Natural killer cell (primary cell): ENCODE results near the gene ATG4A. TPM values are rescaled to one million over a fixed set of nuclear protein-coding genes. Genes with fewer than 3 reads are reported as not detected.

Experiments
- ATAC-seq, 3 donors: fragments of 150-1000 bp in 2 of 3; fragments of 200-7000 bp in 1 of 3; cut with Tn5 transposase; 1 replicate in 1 of 3; 2 replicates in 2 of 3; pipeline ENCODE4 v1.10.0; 2021; ENCODE audit warnings: mild to moderate bottlenecking in 2 of 3, moderate library complexity in 2 of 3
- DNase-seq, 2 donors: peaks; one replicate each; pipeline versions ENCODE4 v3.0.0 to v3.0.0-alpha.2; 2013 to 2021; ENCODE audit warnings: mixed read lengths in 1 of 2
- H3K27ac ChIP-seq: one replicate; pipeline ENCODE4 v1.5.1; 2013; ENCODE audit warnings: mild to moderate bottlenecking, low read length
- H3K27me3 ChIP-seq: one replicate; pipeline ENCODE4 v1.6.1; 2013; ENCODE audit warnings: low read length; ENCODE audit not compliant: control insufficient read depth, insufficient read depth
- H3K36me3 ChIP-seq: one replicate; pipeline ENCODE4 v1.6.1; 2013; ENCODE audit warnings: low read length; ENCODE audit not compliant: control insufficient read depth, insufficient read depth
- H3K4me1 ChIP-seq: one replicate; pipeline ENCODE4 v1.6.1; 2013; ENCODE audit warnings: low read length; ENCODE audit not compliant: control insufficient read depth, insufficient read depth
- H3K4me3 ChIP-seq: one replicate; pipeline ENCODE4 v1.5.1; 2013; ENCODE audit warnings: low read length
- H3K9me3 ChIP-seq: one replicate; pipeline ENCODE4 v1.6.1; 2013; ENCODE audit warnings: low read length; ENCODE audit not compliant: control insufficient read depth, insufficient read depth
- H3K27ac Mint-ChIP-seq, 2 donors: one replicate each; pipeline ENCODE4 v1.8.0; 2022; ENCODE audit warnings: mild to moderate bottlenecking in 2 of 2, mixed read lengths in 2 of 2, moderate library complexity in 1 of 2
- H3K27me3 Mint-ChIP-seq, 2 donors: one replicate each; pipeline ENCODE4 v1.8.0; 2022; ENCODE audit warnings: low read depth in 2 of 2, mixed read lengths in 2 of 2
- H3K36me3 Mint-ChIP-seq: one replicate; pipeline ENCODE4 v1.8.0; 2022; ENCODE audit warnings: mixed read lengths
- H3K4me1 Mint-ChIP-seq, 2 donors: one replicate each; pipeline ENCODE4 v1.8.0; 2022; ENCODE audit warnings: mixed read lengths in 2 of 2
- H3K4me3 Mint-ChIP-seq: one replicate; pipeline ENCODE4 v1.8.0; 2022; ENCODE audit warnings: mild to moderate bottlenecking, moderate library complexity, mixed read lengths
- H3K9me3 Mint-ChIP-seq, 2 donors: one replicate each; pipeline ENCODE4 v1.8.0; 2022; ENCODE audit warnings: mixed read lengths in 2 of 2
- WGBS: methylation state at CpG from one replicate; pipeline ENCODE4 v1.1.7; 2013; ENCODE audit warnings: missing lambda C conversion rate; ENCODE audit not compliant: insufficient coverage; 5-methylcytosine and 5-hydroxymethylcytosine counted together
- intact Hi-C: fragments of 100-400 bp; cut with micrococcal nuclease; formaldehyde crosslinking; loops from one replicate; pipeline ENCODE4 v1.14.2; 2022
- total RNA-seq, 4 donors: library from RNA; stranded (reverse); fragments of 120-200 nt in 1 of 4; gene quantifications; one replicate each; pipeline versions ENCODE4 v1.2.3 to v1.2.4, GENCODE V29; 2013 to 2022
- TF ChIP-seq, protein P1 (sequence below): fragments of 200-600 bp; IDR thresholded peaks from one replicate; pipeline ENCODE4 v1.8.0; 2022; ENCODE audit warnings: antibody characterized with exemption

ATG4A gene
- total RNA-seq, 3 donors from 2014 or later (not counting 1 experiment from before 2014, with no cell fraction given): 10.7 to 13.5 (median 11.6) TPM

DNA sequence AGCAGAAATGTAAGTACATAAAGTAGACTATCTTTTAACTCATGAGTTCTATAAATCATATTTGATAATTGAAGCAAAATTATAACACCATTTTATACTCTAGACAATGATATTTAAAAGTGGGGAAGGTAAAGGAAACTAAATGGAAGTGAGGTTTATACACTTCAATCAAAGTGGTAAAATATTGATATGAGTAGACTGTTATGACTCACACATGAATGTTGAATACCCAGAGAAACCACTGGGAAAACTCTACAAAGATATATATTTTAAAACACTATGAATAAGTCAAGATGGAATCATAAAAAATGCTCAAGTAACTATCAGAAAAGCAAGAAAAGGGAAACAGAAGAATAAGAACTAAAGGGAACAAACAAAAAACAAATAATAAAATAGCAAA is 38.4 kb upstream of the ATG4A start:
- Histone ChIP-seq H3K4me3 (no peak overlapping the region), H3K9me3 (no peaks in the 10 kb centered on the region), H3K27me3 (no peaks in the 10 kb centered on the region), H3K27ac (no peak overlapping the region), H3K36me3 (no peaks in the 10 kb centered on the region), H3K4me1 (no peaks in the 10 kb centered on the region)
- ATAC-seq (no peak), DNase-seq (no peak)
- Mint-ChIP-seq H3K4me1 (no peaks in the 10 kb centered on the region), H3K4me3 (no peak overlapping the region), H3K9me3 (no peaks in the 10 kb centered on the region), H3K27ac (no peak overlapping the region), H3K36me3 (no peaks in the 10 kb centered on the region), H3K27me3 (peaks cover 0 to 69% of the 10 kb centered on the region in 2 donors)
- TF ChIP-seq, protein P1, sequence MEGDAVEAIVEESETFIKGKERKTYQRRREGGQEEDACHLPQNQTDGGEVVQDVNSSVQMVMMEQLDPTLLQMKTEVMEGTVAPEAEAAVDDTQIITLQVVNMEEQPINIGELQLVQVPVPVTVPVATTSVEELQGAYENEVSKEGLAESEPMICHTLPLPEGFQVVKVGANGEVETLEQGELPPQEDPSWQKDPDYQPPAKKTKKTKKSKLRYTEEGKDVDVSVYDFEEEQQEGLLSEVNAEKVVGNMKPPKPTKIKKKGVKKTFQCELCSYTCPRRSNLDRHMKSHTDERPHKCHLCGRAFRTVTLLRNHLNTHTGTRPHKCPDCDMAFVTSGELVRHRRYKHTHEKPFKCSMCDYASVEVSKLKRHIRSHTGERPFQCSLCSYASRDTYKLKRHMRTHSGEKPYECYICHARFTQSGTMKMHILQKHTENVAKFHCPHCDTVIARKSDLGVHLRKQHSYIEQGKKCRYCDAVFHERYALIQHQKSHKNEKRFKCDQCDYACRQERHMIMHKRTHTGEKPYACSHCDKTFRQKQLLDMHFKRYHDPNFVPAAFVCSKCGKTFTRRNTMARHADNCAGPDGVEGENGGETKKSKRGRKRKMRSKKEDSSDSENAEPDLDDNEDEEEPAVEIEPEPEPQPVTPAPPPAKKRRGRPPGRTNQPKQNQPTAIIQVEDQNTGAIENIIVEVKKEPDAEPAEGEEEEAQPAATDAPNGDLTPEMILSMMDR: no peak
- intact Hi-C loops: no loop called here

DNA sequence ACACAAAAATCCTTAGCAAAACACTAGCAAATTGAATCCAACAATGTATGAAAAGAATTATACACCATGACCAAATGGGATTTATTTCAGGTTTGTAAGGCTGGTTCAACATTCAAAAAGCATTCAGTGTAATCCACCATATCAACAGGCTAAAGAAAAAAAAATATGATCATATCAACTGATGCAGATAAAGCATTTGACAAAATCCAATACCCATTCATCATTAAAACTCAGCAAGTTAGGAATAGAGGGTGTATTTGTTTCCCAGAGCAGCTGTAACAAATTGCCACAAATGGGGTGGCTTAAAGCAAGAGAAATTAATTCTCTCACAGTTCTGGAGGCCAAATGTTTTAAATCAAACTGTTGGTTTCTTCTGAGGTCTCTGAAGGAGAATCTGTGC is 36.0 kb upstream of the ATG4A start:
- no peaks in the 10 kb centered on the region for H3K9me3 Mint-ChIP-seq

DNA sequence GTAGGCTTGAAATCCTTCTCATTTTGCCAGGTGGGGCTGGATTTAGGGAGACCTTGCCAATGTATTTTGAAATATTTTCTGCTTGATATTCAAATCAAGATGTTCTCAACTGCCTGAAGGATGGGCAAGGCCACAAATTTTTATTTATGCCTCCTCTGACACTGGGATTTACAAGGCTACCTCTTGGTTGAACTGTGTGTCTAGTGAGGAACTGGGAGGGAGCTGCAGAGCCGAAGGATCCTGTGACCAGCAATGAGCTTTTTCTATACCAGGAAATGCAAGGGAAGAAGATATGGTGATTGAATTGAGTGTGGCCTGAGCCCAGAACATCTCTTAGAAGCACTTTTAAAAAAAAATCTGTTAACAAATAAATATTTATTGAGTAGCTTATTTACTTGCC is 31.8 kb upstream of the ATG4A start:
- H3K36me3 ChIP-seq: no peaks in the 10 kb centered on the region
- no peak for DNase-seq
- H3K27me3 ChIP-seq: no peaks in the 10 kb centered on the region
- ATAC-seq: no peak
- H3K4me3 ChIP-seq: no peak overlapping the region
- Mint-ChIP-seq H3K36me3 (no peaks in the 10 kb centered on the region), H3K27me3 (peaks cover 5 to 55% of the 10 kb centered on the region in 2 donors), H3K4me3 (no peak overlapping the region), H3K9me3 (no peaks in the 10 kb centered on the region), H3K27ac (no peak overlapping the region), H3K4me1 (no peaks in the 10 kb centered on the region)
- no peaks in the 10 kb centered on the region for H3K4me1 ChIP-seq
- intact Hi-C loops: no loop called here
- no peaks in the 10 kb centered on the region for H3K9me3 ChIP-seq
- WGBS: no CpG with 5 or more reads among the region's 1 CpG
- H3K27ac ChIP-seq: no peak overlapping the region
- TF ChIP-seq, protein P1: no peak

More for the DNA sequence above, 36.0 kb upstream of the ATG4A start:
- Histone ChIP-seq H3K4me3 (no peak overlapping the region), H3K27ac (no peak overlapping the region), H3K27me3 (no peaks in the 10 kb centered on the region), H3K4me1 (no peaks in the 10 kb centered on the region), H3K9me3 (no peaks in the 10 kb centered on the region), H3K36me3 (no peaks in the 10 kb centered on the region)
- intact Hi-C loops: no loop called here
- no peak overlapping the region for H3K4me3 Mint-ChIP-seq
- ATAC-seq (no peak), DNase-seq (no peak)
- H3K27me3 Mint-ChIP-seq: peaks cover 5 to 70% of the 10 kb centered on the region in 2 donors
- TF ChIP-seq, protein P1: no peak
- no peaks in the 10 kb centered on the region for H3K4me1 Mint-ChIP-seq
- H3K27ac Mint-ChIP-seq: no peak overlapping the region
- no peaks in the 10 kb centered on the region for H3K36me3 Mint-ChIP-seq

DNA sequence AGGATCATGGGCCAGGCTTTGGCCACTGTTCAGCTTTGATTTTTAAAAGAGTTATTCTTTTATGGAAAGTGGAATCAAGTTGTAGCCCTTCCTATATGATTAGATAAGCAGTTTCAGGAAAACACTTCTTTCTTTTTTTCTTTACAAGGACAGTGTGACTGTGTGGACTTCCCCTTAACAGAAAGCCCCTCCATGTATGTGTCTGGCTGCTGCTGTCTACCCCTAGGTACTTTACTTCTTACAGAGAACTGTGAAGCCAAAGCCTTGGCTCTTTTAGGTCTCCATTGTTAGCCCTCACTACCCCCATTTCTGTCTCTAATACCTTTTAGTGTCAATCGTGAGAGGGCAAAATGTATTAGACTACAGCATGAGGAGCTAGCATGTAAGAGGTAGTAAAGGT is 27.6 kb upstream of the ATG4A start:
- intact Hi-C loops: no loop called here
- Mint-ChIP-seq H3K27ac (no peak overlapping the region), H3K27me3 (peaks cover 0 to 49% of the 10 kb centered on the region in 2 donors), H3K4me1 (no peaks in the 10 kb centered on the region), H3K9me3 (no peaks in the 10 kb centered on the region), H3K36me3 (no peaks in the 10 kb centered on the region), H3K4me3 (no peak overlapping the region)
- DNase-seq (no peak), ATAC-seq (no peak)
- TF ChIP-seq, protein P1: no peak
- H3K4me1 ChIP-seq: no peaks in the 10 kb centered on the region
- H3K27me3 ChIP-seq: no peaks in the 10 kb centered on the region
- H3K9me3 ChIP-seq: no peaks in the 10 kb centered on the region
- H3K27ac ChIP-seq: no peak overlapping the region
- no peaks in the 10 kb centered on the region for H3K36me3 ChIP-seq
- WGBS: no CpG with 5 or more reads among the region's 1 CpG
- no peak overlapping the region for H3K4me3 ChIP-seq
